ENCODE results near the gene EFCAB9. TPM values are rescaled to one million over a fixed set of nuclear protein-coding genes. Genes with fewer than 3 reads are reported as not detected.
"Not testable (repeated sequence)": the region's sequence is repeated elsewhere in the genome, so short reads cannot be mapped to it uniquely, and the experiment has no call there.

The EFCAB9 gene
- total RNA-seq, 1 donor: not detected

GRCh38 chr5:172148381-172148780, 45.6 kb upstream of the EFCAB9 start:
- no peak overlapping the region for H3K4me3 ChIP-seq (ENCODE audit: low read depth, low read length)
- DNase-seq (ENCODE audit: low read depth): no peak
- no peak for TF ChIP-seq CTCF (IDR thresholded peaks at IDR 0.05; ENCODE audit: insufficient read depth, low read depth, low read length)

- H3K4me3 ChIP-seq (ENCODE audit: low read depth, low read length): no peak overlapping the region
- DNase-seq (ENCODE audit: low read depth): peak; percentile 50
- TF ChIP-seq CTCF (IDR thresholded peaks at IDR 0.05; ENCODE audit: insufficient read depth, low read depth, low read length): no peak
Observed at GRCh38 chr5:172149073-172149472, 44.9 kb upstream of the EFCAB9 start.

- DNase-seq (ENCODE audit: low read depth); H3K4me3 ChIP-seq (ENCODE audit: low read depth, low read length): not testable (repeated sequence)
Observed at GRCh38 chr5:172149481-172149880, 44.5 kb upstream of the EFCAB9 start.

GRCh38 chr5:172150514-172151425, 43.2 kb upstream of the EFCAB9 start:
- no peak for TF ChIP-seq CTCF (IDR thresholded peaks at IDR 0.05; ENCODE audit: insufficient read depth, low read depth, low read length)
- DNase-seq (ENCODE audit: low read depth): peak; percentile 46
- H3K4me3 ChIP-seq (ENCODE audit: low read depth, low read length): no peak overlapping the region

GRCh38 chr5:172151661-172152210, 42.2 kb upstream of the EFCAB9 start:
- no peak for DNase-seq (ENCODE audit: low read depth)
- H3K4me3 ChIP-seq (ENCODE audit: low read depth, low read length): no peak overlapping the region
- no peak for TF ChIP-seq CTCF (IDR thresholded peaks at IDR 0.05; ENCODE audit: insufficient read depth, low read depth, low read length)

- no peak for TF ChIP-seq CTCF (IDR thresholded peaks at IDR 0.05; ENCODE audit: insufficient read depth, low read depth, low read length)
Observed at GRCh38 chr5:172153695-172154094, 40.3 kb upstream of the EFCAB9 start.

GRCh38 chr5:172155101-172155500, 38.9 kb upstream of the EFCAB9 start:
- not testable (repeated sequence) for H3K4me3 ChIP-seq (ENCODE audit: low read depth, low read length); DNase-seq (ENCODE audit: low read depth)

More at GRCh38 chr5:172153695-172154094, 40.3 kb upstream of the EFCAB9 start:
- no peak for DNase-seq (ENCODE audit: low read depth)
- H3K4me3 ChIP-seq (ENCODE audit: low read depth, low read length): no peak overlapping the region

Data from fibroblast of villous mesenchyme (primary cell).